Measurements from ENCODE around the gene MRPS25. TPM values are rescaled to one million over a fixed set of nuclear protein-coding genes. Genes with fewer than 3 reads are reported as not detected.

Gene MRPS25
- polyA plus RNA-seq (2011; rRNA removed) (27.8 and 42.0 TPM in 2 replicates), polyA plus RNA-seq (2017; fragmentation: RNase III; extraction: RNeasy Plus Mini Kit Qiagen cat#74134 plus additional on column Dnase treatment) (78.4 to 94.8 TPM (median 79.6 TPM) in 3 replicates), polyA minus RNA-seq (2011; rRNA and poly(A)+ RNA removed) (11.2 and 12.3 TPM in 2 replicates)
- 50.6 and 55.8 TPM in 2 replicates for polyA plus RNA-seq (2012; cell fraction: cytosol; rRNA removed)
- polyA plus RNA-seq (2012; cell fraction: nucleus; rRNA removed), result 70.7 and 97.8 TPM in 2 replicates

DNA sequence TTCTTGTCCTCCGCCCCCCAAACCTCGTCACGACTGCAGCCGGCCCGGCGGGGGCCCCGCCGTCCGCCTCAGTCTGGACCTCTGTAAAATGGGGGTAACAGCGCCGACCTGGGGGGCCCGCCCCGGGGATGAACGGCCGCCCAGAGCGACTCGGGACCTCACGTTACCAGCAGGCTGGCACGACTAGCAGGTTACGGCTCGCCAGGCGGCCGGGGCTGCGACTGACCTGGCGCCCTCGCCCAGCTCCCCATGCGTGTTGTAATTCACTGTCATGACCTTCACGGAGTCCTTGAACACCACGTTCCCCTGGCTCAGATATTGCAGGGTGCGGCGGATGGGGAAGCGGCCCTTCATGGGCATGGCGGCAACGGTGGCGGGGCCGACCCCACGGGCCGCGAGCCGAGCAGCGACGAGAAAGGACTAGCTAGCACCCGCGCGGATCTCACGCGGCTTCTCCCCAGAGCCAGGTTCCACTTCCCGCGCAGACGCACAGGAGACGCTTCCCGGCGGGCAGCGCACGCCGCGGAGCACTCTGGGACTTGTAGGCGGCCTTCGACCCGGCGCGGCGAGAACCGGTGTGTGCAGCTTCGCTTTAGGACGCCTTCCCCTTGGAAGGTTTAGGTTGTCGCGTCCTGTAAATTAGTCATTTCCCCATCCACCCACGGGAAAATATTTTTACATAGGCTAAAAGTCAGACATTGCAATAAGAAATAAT is at the start of gene MRPS25:
Gene MRPS25, minus strand, starts transcription at position 481 of the 715 bp plus-strand sequence. Its CDS starts 121 bp downstream, at position 360.
- ATAC-seq (peak; percentile 96 to 99), FAIRE-seq (no peak)
- under 1% methylated on average over 33 of the region's 69 CpGs for WGBS (ENCODE audit: missing lambda C conversion rate)

DNA sequence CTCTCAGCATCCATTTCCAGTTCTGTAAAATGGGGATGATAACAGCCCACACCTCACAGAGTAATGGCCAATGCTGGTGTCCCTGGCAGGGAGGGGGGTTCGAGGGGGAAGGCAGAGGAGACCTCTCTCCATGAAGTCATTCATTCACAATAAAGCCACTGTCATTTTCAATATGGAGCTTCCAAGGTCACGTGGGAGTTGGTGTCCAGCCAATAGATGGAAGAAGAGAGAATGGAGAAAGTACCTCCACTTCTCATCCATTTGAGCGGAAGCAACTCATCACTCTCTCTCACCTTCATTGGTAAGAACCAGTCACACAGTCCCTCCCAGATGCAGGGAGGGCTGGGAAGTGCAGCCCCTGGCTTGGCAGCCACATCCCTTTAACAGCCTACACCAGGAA is 48.8 kb upstream of the MRPS25 start:
- no peak for DNase-seq (ENCODE audit: low read depth in 1 of 2, low spot score in 1 of 2)
- Histone ChIP-seq H3K9me3 (no peaks in the 10 kb centered on the region), H3K27ac (no peak overlapping the region), H3K4me2 (no peak overlapping the region), H3K4me3 (no peak overlapping the region), H3K4me1 (no peaks in the 10 kb centered on the region)
- 42% methylated on average over 3 of the region's 3 CpGs for WGBS (ENCODE audit: missing lambda C conversion rate)
- ATAC-seq, result no peak
- ChIA-PET POLR2A (no interaction called here), CTCF (no interaction called here)
- FAIRE-seq, result no peak
- TF ChIP-seq JUN (IDR thresholded peaks at IDR 0.05) (no peak), GATA3 (IDR thresholded peaks at IDR 0.05; ENCODE audit: borderline replicate concordance) (no peak), ZFP36 (IDR thresholded peaks at IDR 0.05; ENCODE audit: borderline replicate concordance, partially characterized antibody) (no peak)
- TF ChIP-seq, protein P1, sequence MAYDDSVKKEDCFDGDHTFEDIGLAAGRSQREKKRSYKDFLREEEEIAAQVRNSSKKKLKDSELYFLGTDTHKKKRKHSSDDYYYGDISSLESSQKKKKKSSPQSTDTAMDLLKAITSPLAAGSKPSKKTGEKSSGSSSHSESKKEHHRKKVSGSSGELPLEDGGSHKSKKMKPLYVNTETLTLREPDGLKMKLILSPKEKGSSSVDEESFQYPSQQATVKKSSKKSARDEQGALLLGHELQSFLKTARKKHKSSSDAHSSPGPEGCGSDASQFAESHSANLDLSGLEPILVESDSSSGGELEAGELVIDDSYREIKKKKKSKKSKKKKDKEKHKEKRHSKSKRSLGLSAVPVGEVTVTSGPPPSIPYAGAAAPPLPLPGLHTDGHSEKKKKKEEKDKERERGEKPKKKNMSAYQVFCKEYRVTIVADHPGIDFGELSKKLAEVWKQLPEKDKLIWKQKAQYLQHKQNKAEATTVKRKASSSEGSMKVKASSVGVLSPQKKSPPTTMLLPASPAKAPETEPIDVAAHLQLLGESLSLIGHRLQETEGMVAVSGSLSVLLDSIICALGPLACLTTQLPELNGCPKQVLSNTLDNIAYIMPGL (CRISPR knock-in tag; IDR thresholded peaks at IDR 0.05; ENCODE audit: borderline replicate concordance), result no peak

More for the DNA sequence above, at the start of gene MRPS25:
- peak; percentile 92 to 93 for DNase-seq (ENCODE audit: low read depth in 1 of 2, low spot score in 1 of 2)
- no peak for TF ChIP-seq EHF (CRISPR knock-in tag; IDR thresholded peaks at IDR 0.05)
- TF ChIP-seq MYC (IDR thresholded peaks at IDR 0.05; ENCODE audit: borderline replicate concordance, low read length), result peak; percentile 79
- TF ChIP-seq KDM1A (IDR thresholded peaks at IDR 0.05; ENCODE audit: low read depth), result peak; percentile 78; the same call in 1 of the 2 replicates
- TF ChIP-seq, protein P2, sequence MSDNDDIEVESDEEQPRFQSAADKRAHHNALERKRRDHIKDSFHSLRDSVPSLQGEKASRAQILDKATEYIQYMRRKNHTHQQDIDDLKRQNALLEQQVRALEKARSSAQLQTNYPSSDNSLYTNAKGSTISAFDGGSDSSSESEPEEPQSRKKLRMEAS (IDR thresholded peaks at IDR 0.05), result peak; percentile 97
- no peak for TF ChIP-seq RCOR1 (IDR thresholded peaks at IDR 0.05; ENCODE audit: low read depth, low read length)
- no peak for TF ChIP-seq ZC3H11A (IDR thresholded peaks at IDR 0.05)
- TF ChIP-seq PHF8 (IDR thresholded peaks at IDR 0.05; ENCODE audit: borderline replicate concordance, low read depth), result peak; percentile 98
- TF ChIP-seq, protein P3, sequence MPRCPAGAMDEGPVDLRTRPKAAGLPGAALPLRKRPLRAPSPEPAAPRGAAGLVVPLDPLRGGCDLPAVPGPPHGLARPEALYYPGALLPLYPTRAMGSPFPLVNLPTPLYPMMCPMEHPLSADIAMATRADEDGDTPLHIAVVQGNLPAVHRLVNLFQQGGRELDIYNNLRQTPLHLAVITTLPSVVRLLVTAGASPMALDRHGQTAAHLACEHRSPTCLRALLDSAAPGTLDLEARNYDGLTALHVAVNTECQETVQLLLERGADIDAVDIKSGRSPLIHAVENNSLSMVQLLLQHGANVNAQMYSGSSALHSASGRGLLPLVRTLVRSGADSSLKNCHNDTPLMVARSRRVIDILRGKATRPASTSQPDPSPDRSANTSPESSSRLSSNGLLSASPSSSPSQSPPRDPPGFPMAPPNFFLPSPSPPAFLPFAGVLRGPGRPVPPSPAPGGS (IDR thresholded peaks at IDR 0.05), result peak; percentile 85; the same call in 1 of the 3 replicates
- TF ChIP-seq, protein P4, sequence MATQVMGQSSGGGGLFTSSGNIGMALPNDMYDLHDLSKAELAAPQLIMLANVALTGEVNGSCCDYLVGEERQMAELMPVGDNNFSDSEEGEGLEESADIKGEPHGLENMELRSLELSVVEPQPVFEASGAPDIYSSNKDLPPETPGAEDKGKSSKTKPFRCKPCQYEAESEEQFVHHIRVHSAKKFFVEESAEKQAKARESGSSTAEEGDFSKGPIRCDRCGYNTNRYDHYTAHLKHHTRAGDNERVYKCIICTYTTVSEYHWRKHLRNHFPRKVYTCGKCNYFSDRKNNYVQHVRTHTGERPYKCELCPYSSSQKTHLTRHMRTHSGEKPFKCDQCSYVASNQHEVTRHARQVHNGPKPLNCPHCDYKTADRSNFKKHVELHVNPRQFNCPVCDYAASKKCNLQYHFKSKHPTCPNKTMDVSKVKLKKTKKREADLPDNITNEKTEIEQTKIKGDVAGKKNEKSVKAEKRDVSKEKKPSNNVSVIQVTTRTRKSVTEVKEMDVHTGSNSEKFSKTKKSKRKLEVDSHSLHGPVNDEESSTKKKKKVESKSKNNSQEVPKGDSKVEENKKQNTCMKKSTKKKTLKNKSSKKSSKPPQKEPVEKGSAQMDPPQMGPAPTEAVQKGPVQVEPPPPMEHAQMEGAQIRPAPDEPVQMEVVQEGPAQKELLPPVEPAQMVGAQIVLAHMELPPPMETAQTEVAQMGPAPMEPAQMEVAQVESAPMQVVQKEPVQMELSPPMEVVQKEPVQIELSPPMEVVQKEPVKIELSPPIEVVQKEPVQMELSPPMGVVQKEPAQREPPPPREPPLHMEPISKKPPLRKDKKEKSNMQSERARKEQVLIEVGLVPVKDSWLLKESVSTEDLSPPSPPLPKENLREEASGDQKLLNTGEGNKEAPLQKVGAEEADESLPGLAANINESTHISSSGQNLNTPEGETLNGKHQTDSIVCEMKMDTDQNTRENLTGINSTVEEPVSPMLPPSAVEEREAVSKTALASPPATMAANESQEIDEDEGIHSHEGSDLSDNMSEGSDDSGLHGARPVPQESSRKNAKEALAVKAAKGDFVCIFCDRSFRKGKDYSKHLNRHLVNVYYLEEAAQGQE (IDR thresholded peaks at IDR 0.05), result peak; percentile 64
- TF ChIP-seq, protein P5, sequence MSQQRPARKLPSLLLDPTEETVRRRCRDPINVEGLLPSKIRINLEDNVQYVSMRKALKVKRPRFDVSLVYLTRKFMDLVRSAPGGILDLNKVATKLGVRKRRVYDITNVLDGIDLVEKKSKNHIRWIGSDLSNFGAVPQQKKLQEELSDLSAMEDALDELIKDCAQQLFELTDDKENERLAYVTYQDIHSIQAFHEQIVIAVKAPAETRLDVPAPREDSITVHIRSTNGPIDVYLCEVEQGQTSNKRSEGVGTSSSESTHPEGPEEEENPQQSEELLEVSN (IDR thresholded peaks at IDR 0.05; ENCODE audit: borderline replicate concordance, low read depth), result peak; percentile 86
- no peak for TF ChIP-seq JUNB (IDR thresholded peaks at IDR 0.05)
- no peak for TF ChIP-seq CBX8 (IDR thresholded peaks at IDR 0.05)
- TF ChIP-seq CHD2 (IDR thresholded peaks at IDR 0.05; ENCODE audit: low read length, partially characterized antibody), result peak; percentile 71
- TF ChIP-seq NFE2L2 (conservative IDR thresholded peaks at IDR 0.05; ENCODE audit: low read length), result no peak
- no peak for TF ChIP-seq FOXS1 (CRISPR knock-in tag; IDR thresholded peaks at IDR 0.05)
- TF ChIP-seq TFCP2L1 (CRISPR knock-in tag; IDR thresholded peaks at IDR 0.05), result 0 out of 2 replicates have a peak, but pooled peaks have one; percentile 23
- TF ChIP-seq POLR2A (IDR thresholded peaks at IDR 0.05; ENCODE audit: low read length), result peak; percentile 98
- peak; percentile 87 to 88 for TF ChIP-seq JUN (IDR thresholded peaks at IDR 0.05)
- Histone ChIP-seq H3K4me1 (peaks cover 12% of the 10 kb centered on the region), H3K4me2 (peak within 1 kb of the TSS; percentile 89), H3K27ac (peak within 1 kb of the TSS; percentile 92 to 93), H3K9me3 (no peaks in the 10 kb centered on the region), H3K4me3 (peak within 1 kb of the TSS; percentile 87)
- ChIA-PET CTCF (no interaction called here), POLR2A (interaction anchor here (0.6 to 1.5 kb wide), 9 partner anchors 8 to 172 kb away, joined by 3 to 12 read pairs (median 5); partner anchors contain the start of gene RBSN)
